NCI-H2107 treated with DMSO at 0.1 percent for 48 hours (cell line): Measurements from ENCODE around the gene NPY4R.
"Not testable (repeated sequence)": the region's sequence is repeated elsewhere in the genome, so short reads cannot be mapped to it uniquely, and the experiment has no call there.

ENCODE experiments used
- DNase-seq: peaks from one replicate; lab custom pipeline; 2025; ENCODE audit not compliant: unreplicated experiment; lab: John Stamatoyannopoulos, UW

The NPY4R gene

GRCh38 chr10:46465765-46466164, at the start of gene NPY4R:
TSS of gene NPY4R (minus strand) at chr10:46465958. CDS start at chr10:46462635, 3,323 bp downstream.
- not testable (repeated sequence) for DNase-seq

GRCh38 chr10:46515366-46515765, 49.6 kb upstream of the NPY4R start:
- DNase-seq, result no peak

- no peak for DNase-seq
These were observed 49.1 kb upstream of the NPY4R start for GRCh38 chr10:46514899-46515298.

- no peak for DNase-seq
These were observed 48.7 kb upstream of the NPY4R start for GRCh38 chr10:46514431-46514861.

GRCh38 chr10:46513333-46513732, 47.6 kb upstream of the NPY4R start:
- DNase-seq, result not testable (repeated sequence)

- DNase-seq, result not testable (repeated sequence)
These were observed 47.0 kb upstream of the NPY4R start for GRCh38 chr10:46512725-46513124.

- DNase-seq, result not testable (repeated sequence)
These were observed 46.2 kb upstream of the NPY4R start for GRCh38 chr10:46512002-46512401.

GRCh38 chr10:46499990-46500389, 34.2 kb upstream of the NPY4R start:
- DNase-seq, result not testable (repeated sequence)

- not testable (repeated sequence) for DNase-seq
These were observed 33.4 kb upstream of the NPY4R start for GRCh38 chr10:46498985-46499703.

GRCh38 chr10:46497878-46498277, 32.1 kb upstream of the NPY4R start:
- not testable (repeated sequence) for DNase-seq

GRCh38 chr10:46497401-46497800, 31.6 kb upstream of the NPY4R start:
- not testable (repeated sequence) for DNase-seq

- not testable (repeated sequence) for DNase-seq
These were observed 25.8 kb upstream of the NPY4R start for GRCh38 chr10:46491364-46492114.

- DNase-seq, result not testable (repeated sequence)
These were observed 24.5 kb upstream of the NPY4R start for GRCh38 chr10:46490285-46490684.

GRCh38 chr10:46486459-46486858, 20.7 kb upstream of the NPY4R start:
- DNase-seq, result not testable (repeated sequence)

- DNase-seq, result not testable (repeated sequence)
These were observed 9.1 kb upstream of the NPY4R start for GRCh38 chr10:46474746-46475320.

- not testable (repeated sequence) for DNase-seq
These were observed 8.0 kb upstream of the NPY4R start for GRCh38 chr10:46473758-46474157.

GRCh38 chr10:46470134-46470533, 4.4 kb upstream of the NPY4R start:
- not testable (repeated sequence) for DNase-seq

- DNase-seq, result not testable (repeated sequence)
These were observed 2.5 kb upstream of the NPY4R start for GRCh38 chr10:46468119-46468809.

GRCh38 chr10:46463608-46464007, 2.1 kb downstream of the NPY4R start:
- DNase-seq, result not testable (repeated sequence)

- not testable (repeated sequence) for DNase-seq
These were observed 3.5 kb downstream of the NPY4R start for GRCh38 chr10:46462276-46462675.

- DNase-seq, result not testable (repeated sequence)
These were observed 6.2 kb downstream of the NPY4R start for GRCh38 chr10:46459579-46459978.
